HG03159 (cell line): ENCODE measurements around the gene CCDC7.

ENCODE experiments used
- ATAC-seq: cut with Tn5 transposase; IDR thresholded peaks from one replicate; pipeline ENCODE4 v1.9.1; 2021; ENCODE audit warnings: mild to moderate bottlenecking, moderate library complexity; ENCODE audit not compliant: unreplicated experiment

Gene CCDC7

GRCh38 chr10:32922170-32922569, 476.2 kb downstream of the CCDC7 start:
- ATAC-seq: no peak

- ATAC-seq: no peak
These were observed 477.2 kb downstream of the CCDC7 start for GRCh38 chr10:32923134-32923533.

GRCh38 chr10:32923849-32924248, 477.9 kb downstream of the CCDC7 start:
- ATAC-seq: no peak
